Tongue (tissue), 2 donors: ENCODE results near the gene OR52D1. TPM values are rescaled to one million over a fixed set of nuclear protein-coding genes. Genes with fewer than 3 reads are reported as not detected.
A peak's percentile ranks its signal among the peaks of the same experiment; 100 is the strongest.

Experiments used
- DNase-seq: peaks from one replicate; pipeline ENCODE4 v3.0.0-alpha.2; 2015
- total RNA-seq: library from RNA; depleted of rRNA; stranded (reverse); fragments of >200 nt; gene quantifications from one replicate; pipeline ENCODE4 v1.2.3, GENCODE V29; 2014

The OR52D1 gene
- total RNA-seq, 1 donor from 2014 or later, result not detected

DNA sequence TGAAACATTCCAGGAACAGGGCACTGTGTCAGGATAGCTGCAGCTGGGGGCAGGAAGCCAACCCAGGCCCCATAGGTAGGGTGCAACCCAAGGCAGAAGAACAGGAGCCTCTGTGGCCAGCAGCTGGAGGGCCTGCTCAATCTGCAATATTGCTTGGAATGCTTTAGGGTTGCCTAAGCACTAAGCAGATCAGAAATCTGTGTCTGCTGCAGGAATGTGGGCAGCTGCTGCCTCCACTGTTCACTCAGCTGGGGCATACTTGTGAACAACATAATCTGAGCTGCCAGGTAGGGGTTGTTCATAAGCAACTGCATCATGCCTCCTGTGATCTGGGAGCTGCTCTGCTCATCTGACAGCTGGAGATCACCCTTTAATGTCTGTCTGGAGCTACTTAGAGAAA, 26.4 kb downstream of the OR52D1 start:
- no peak for DNase-seq

DNA sequence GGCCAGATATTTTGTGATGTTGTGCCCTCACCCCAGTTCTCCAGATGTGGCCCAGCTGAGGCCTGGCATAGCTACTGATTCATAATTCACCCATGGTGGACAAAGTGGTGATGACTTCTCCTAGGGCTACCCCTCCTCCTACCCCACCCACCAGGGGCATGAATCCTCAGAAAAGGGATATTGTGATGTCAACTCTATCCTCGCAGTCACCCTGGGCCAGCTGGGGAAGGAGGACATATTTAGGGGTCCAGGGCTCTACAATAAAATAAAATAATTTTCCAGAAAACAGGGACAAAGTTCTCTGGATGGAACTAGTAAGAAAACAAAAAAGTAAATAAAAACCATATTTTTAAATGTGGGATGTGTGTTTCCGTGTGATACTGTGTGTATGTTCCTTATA, 28.1 kb downstream of the OR52D1 start, which contains the start of gene UBQLNL:
UBQLNL (minus strand) TSS at position 101 of the 400 bp plus-strand sequence. CDS start 258 bp downstream, outside the sequence.
- no peak for DNase-seq

GRCh38 chr11:5521540-5521939, 33.1 kb downstream of the OR52D1 start:
- no peak for DNase-seq

GRCh38 chr11:5522308-5522707, 33.8 kb downstream of the OR52D1 start:
- DNase-seq, result no peak

DNA sequence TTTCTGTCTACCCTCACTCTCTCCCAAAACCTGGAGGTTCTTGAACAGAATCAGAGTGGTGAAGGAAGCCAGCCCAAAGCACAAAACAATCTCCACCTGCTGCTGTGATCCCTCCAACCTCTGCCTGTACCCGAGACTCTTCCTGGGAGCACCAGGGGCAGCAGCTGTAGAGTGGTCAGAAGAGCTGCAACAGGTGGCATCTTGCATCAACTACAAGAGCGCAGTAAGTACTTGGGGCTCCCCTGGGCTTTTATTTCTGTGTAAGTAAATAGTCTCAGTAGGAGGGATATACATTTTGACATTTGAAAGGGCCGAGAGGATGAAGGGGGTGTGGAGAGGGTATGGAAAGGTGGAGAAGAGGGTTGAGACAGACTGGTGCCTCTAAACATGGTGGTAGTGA, 36.3 kb downstream of the OR52D1 start:
- peak; percentile 41 for DNase-seq

DNA sequence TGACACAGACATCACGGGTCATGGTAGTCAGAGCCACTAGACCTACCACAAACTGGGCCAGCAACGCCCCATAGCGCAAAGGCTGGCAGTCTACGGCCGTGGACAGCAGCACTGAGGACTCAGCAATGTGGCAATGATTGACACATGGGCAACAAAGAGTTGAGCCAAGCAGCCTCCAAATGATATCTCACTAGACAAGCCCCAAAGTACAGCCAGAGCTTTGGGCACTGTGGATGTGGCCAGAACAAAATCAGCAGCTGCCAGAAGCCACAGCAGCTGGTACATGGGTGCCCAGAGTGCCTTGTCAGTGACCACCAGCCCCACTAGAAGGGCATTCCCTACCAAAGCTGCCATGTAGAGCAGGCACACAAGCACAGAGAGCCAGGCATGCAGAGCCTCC, 39.2 kb downstream of the OR52D1 start:
- DNase-seq, result no peak

GRCh38 chr11:5528495-5528894, 40.0 kb downstream of the OR52D1 start:
- DNase-seq, result no peak

- no peak for DNase-seq
Measured at GRCh38 chr11:5531053-5531831, 42.8 kb downstream of the OR52D1 start.

- no peak for DNase-seq
Measured at GRCh38 chr11:5534046-5534445, 45.6 kb downstream of the OR52D1 start.

- no peak for DNase-seq
Measured at GRCh38 chr11:5536482-5536881, 48.0 kb downstream of the OR52D1 start.

Other genes starting within 250 kb of the OR52D1 start
- 7.5 TPM for gene HBG1, start 238.8 kb upstream of the OR52D1 start, total RNA-seq
- gene HBG2, start 233.9 kb upstream of the OR52D1 start, total RNA-seq, result 982 TPM
- gene HBE1, start 218.7 kb upstream of the OR52D1 start, total RNA-seq, result 3.3 TPM
- not detected for gene OR51B4, start 186.7 kb upstream of the OR52D1 start, total RNA-seq
- 1.0 TPM for gene OR51B2, start 164.4 kb upstream of the OR52D1 start, total RNA-seq
- not detected for gene OR51B5, start 145.2 kb upstream of the OR52D1 start, total RNA-seq
- gene OR51B6, start 137.2 kb upstream of the OR52D1 start, total RNA-seq, result not detected
- not detected for gene OR51M1, start 104.9 kb upstream of the OR52D1 start, total RNA-seq
- gene OR51Q1, start 66.6 kb upstream of the OR52D1 start, total RNA-seq, result not detected
- gene OR51I1, start 47.2 kb upstream of the OR52D1 start, total RNA-seq, result not detected
- not detected for gene OR51I2, start 39.4 kb upstream of the OR52D1 start, total RNA-seq
- not detected for gene UBQLN3, start 21.3 kb downstream of the OR52D1 start, total RNA-seq
- 0.10 TPM for gene UBQLNL, start 28.0 kb downstream of the OR52D1 start, total RNA-seq
- gene OR52H1, start 59.9 kb downstream of the OR52D1 start, total RNA-seq, result not detected
- not detected for gene OR52B6, start 92.2 kb downstream of the OR52D1 start, total RNA-seq
- 6.5 TPM for gene TRIM6, start 108.0 kb downstream of the OR52D1 start, total RNA-seq
- gene TRIM34, start 136.3 kb downstream of the OR52D1 start, total RNA-seq, result 8.1 TPM
- gene TRIM5, start 196.4 kb downstream of the OR52D1 start, total RNA-seq, result 16.3 TPM
- gene TRIM22, start 201.1 kb downstream of the OR52D1 start, total RNA-seq, result 13.4 TPM
- gene OR56B1, start 247.8 kb downstream of the OR52D1 start, total RNA-seq, result 0.10 TPM